HepG2 (cell line): Measurements from ENCODE around the gene PEX11G. TPM values are rescaled to one million over a fixed set of nuclear protein-coding genes. Genes with fewer than 3 reads are reported as not detected.
A peak's percentile ranks its signal among the peaks of the same experiment; 100 is the strongest.

ENCODE experiments used
- CEBPG ChIP-seq: IDR thresholded peaks from 2 replicates; pipeline ENCODE4 v1.6.1; 2016
- GABPA ChIP-seq, 2 experiments: IDR thresholded peaks; 2 replicates each; pipeline ENCODE4 v1.6.1; 2011 to 2016; ENCODE audit warnings: low read depth in 2 of 2, low read length in 1 of 2, missing biosample characterization in 1 of 2, missing genetic modification characterization in 1 of 2
- HOXA5 ChIP-seq: sonication (generic); formaldehyde crosslinking; IDR thresholded peaks from 2 replicates; pipeline ENCODE4 v1.4.0; 2020; ENCODE audit warnings: missing genetic modification reagents
- IKZF5 ChIP-seq: IDR thresholded peaks from 2 replicates; pipeline ENCODE4 v1.6.1; 2018; ENCODE audit warnings: missing genetic modification reagents, mild to moderate bottlenecking, missing compliant biosample characterization
- KDM5B ChIP-seq: sonication (generic); formaldehyde crosslinking; IDR thresholded peaks from 2 replicates; pipeline ENCODE4 v1.4.0; 2020; ENCODE audit warnings: missing genetic modification reagents, mild to moderate bottlenecking, borderline replicate concordance
- MED1 ChIP-seq: sonication (generic); formaldehyde crosslinking; IDR thresholded peaks from 2 replicates; pipeline ENCODE4 v1.4.0; 2020; ENCODE audit warnings: missing genetic modification reagents
- MTF2 ChIP-seq: sonication (generic); formaldehyde crosslinking; IDR thresholded peaks from 2 replicates; pipeline ENCODE4 v1.5.0; 2020; ENCODE audit warnings: missing genetic modification reagents, borderline replicate concordance
- NR2F6 ChIP-seq, 2 experiments: IDR thresholded peaks; 2 replicates each; pipeline ENCODE4 v1.6.1; 2016; ENCODE audit warnings: antibody characterized with exemption in 1 of 2, mild to moderate bottlenecking in 1 of 2
- RFX5 ChIP-seq: IDR thresholded peaks from 2 replicates; pipeline ENCODE4 v1.6.1; 2011; ENCODE audit warnings: low read depth, low read length, improper control_type of control experiment
- TMF1 ChIP-seq: sonication (generic); formaldehyde crosslinking; IDR thresholded peaks from 2 replicates; pipeline ENCODE4 v1.8.1; 2022; ENCODE audit warnings: low read depth, missing genetic modification reagents
- XBP1 ChIP-seq: sonication (generic); formaldehyde crosslinking; IDR thresholded peaks from 2 replicates; pipeline ENCODE4 v1.5.0; 2020; ENCODE audit warnings: missing genetic modification reagents
- YEATS4 ChIP-seq: sonication (generic); formaldehyde crosslinking; IDR thresholded peaks from 2 replicates; pipeline ENCODE4 v1.4.0; 2020; ENCODE audit warnings: missing genetic modification reagents, borderline replicate concordance
- ZBTB42 ChIP-seq: sonication (generic); formaldehyde crosslinking; IDR thresholded peaks from 2 replicates; pipeline ENCODE4 v1.5.0; 2020; ENCODE audit warnings: mild to moderate bottlenecking, missing genetic modification reagents
- ZKSCAN1 ChIP-seq: fragments of 150-350 bp; IDR thresholded peaks from 2 replicates; pipeline ENCODE4 v1.6.1; 2014; ENCODE audit warnings: low read length
- ZKSCAN5 ChIP-seq: sonication (generic); formaldehyde crosslinking; IDR thresholded peaks from 2 replicates; pipeline ENCODE4 v1.5.1; 2020; ENCODE audit warnings: mild to moderate bottlenecking, missing genetic modification reagents
- ZNF607 ChIP-seq: sonication (generic); formaldehyde crosslinking; IDR thresholded peaks from 2 replicates; pipeline ENCODE4 v1.5.1; 2020; ENCODE audit warnings: missing genetic modification reagents, mild to moderate bottlenecking, borderline replicate concordance
- polyA plus RNA-seq, 8 experiments: library from polyadenylated mRNA; depleted of rRNA in 3 of 8; stranded (reverse) in 7 of 8; unstranded in 1 of 8; fragments of >200 nt; fragmentation: Illumina TruSeq in 4 of 8; extraction: Trizol in 4 of 8; gene quantifications; 2 replicates each; pipeline versions ENCODE4 v1.2.1 to v1.2.3, GENCODE V29; 2011 to 2016; ENCODE audit warnings: low read depth in 4 of 8, missing spikeins in 1 of 8, mixed read lengths in 1 of 8; ENCODE audit not compliant: insufficient read depth in 1 of 8
- total RNA-seq, 5 experiments: library from RNA; depleted of rRNA; stranded (reverse); fragments of >200 nt; fragmentation: Illumina TruSeq; extraction: Trizol; gene quantifications; 2 replicates each; pipeline ENCODE4 v1.2.3, GENCODE V29; 2016; ENCODE audit warnings: low read depth in 1 of 5
- TF ChIP-seq, protein P1 (sequence below): sonication (generic); formaldehyde crosslinking; IDR thresholded peaks from 2 replicates; pipeline ENCODE4 v1.4.0; 2020; ENCODE audit warnings: mild to moderate bottlenecking, missing genetic modification reagents
- TF ChIP-seq, protein P2 (sequence below): IDR thresholded peaks from 2 replicates; pipeline ENCODE4 v1.6.1; 2016; ENCODE audit warnings: missing genetic modification reagents, missing compliant biosample characterization
- TF ChIP-seq, protein P3 (sequence below): sonication (generic); formaldehyde crosslinking; IDR thresholded peaks from 2 replicates; pipeline ENCODE4 v1.5.0; 2020; ENCODE audit warnings: mild to moderate bottlenecking, missing genetic modification reagents
- TF ChIP-seq, protein P4 (sequence below): sonication (generic); formaldehyde crosslinking; IDR thresholded peaks from 2 replicates; pipeline ENCODE4 v1.5.0; 2020; ENCODE audit warnings: mild to moderate bottlenecking, missing genetic modification reagents, moderate library complexity
- TF ChIP-seq, protein P5 (sequence below): sonication (generic); formaldehyde crosslinking; IDR thresholded peaks from 2 replicates; pipeline ENCODE4 v1.5.0; 2020; ENCODE audit warnings: missing genetic modification reagents

Gene PEX11G
- total and polyA plus RNA-seq, 2 of the 13 experiments (the other 11 are each of a cell fraction or from before 2014, with no cell fraction given): not detected

GRCh38 chr19:7500811-7501450 lies 12.1 kb upstream of the PEX11G start (continued):
- TF ChIP-seq RFX5 (no peak), XBP1 (CRISPR knock-in tag) (no peak), ZKSCAN5 (CRISPR knock-in tag) (no peak), MED1 (CRISPR knock-in tag) (no peak), GABPA (IDR thresholded peaks at IDR 0.05; ENCODE audit: low read depth, low read length) (no peak), GABPA (CRISPR knock-in tag; IDR thresholded peaks at IDR 0.05; ENCODE audit: low read depth) (no peak), YEATS4 (CRISPR knock-in tag) (peak; percentile 53; the same call in 1 of the 2 replicates), ZNF607 (no peak; the same call in none of the 2 replicates), HOXA5 (CRISPR knock-in tag) (no peak), NR2F6 (IDR thresholded peaks at IDR 0.05) (no peak), NR2F6 (CRISPR knock-in tag; IDR thresholded peaks at IDR 0.05) (no peak), ZBTB42 (no peak), ZKSCAN1 (no peak), IKZF5 (CRISPR knock-in tag) (no peak), KDM5B (CRISPR knock-in tag) (peak; percentile 87), CEBPG (CRISPR knock-in tag) (no peak), MTF2 (CRISPR knock-in tag) (no peak), TMF1 (CRISPR knock-in tag) (no peak)
- TF ChIP-seq, protein P1, sequence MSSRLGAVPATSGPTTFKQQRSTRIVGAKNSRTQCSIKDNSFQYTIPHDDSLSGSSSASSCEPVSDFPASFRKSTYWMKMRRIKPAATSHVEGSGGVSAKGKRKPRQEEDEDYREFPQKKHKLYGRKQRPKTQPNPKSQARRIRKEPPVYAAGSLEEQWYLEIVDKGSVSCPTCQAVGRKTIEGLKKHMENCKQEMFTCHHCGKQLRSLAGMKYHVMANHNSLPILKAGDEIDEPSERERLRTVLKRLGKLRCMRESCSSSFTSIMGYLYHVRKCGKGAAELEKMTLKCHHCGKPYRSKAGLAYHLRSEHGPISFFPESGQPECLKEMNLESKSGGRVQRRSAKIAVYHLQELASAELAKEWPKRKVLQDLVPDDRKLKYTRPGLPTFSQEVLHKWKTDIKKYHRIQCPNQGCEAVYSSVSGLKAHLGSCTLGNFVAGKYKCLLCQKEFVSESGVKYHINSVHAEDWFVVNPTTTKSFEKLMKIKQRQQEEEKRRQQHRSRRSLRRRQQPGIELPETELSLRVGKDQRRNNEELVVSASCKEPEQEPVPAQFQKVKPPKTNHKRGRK (CRISPR knock-in tag): 0 out of 2 replicates have a peak, but pooled peaks have one; percentile 23
- TF ChIP-seq, protein P2, sequence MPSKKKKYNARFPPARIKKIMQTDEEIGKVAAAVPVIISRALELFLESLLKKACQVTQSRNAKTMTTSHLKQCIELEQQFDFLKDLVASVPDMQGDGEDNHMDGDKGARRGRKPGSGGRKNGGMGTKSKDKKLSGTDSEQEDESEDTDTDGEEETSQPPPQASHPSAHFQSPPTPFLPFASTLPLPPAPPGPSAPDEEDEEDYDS (CRISPR knock-in tag): no peak
- TF ChIP-seq, protein P3, sequence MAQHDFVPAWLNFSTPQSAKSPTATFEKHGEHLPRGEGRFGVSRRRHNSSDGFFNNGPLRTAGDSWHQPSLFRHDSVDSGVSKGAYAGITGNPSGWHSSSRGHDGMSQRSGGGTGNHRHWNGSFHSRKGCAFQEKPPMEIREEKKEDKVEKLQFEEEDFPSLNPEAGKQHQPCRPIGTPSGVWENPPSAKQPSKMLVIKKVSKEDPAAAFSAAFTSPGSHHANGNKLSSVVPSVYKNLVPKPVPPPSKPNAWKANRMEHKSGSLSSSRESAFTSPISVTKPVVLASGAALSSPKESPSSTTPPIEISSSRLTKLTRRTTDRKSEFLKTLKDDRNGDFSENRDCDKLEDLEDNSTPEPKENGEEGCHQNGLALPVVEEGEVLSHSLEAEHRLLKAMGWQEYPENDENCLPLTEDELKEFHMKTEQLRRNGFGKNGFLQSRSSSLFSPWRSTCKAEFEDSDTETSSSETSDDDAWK (CRISPR knock-in tag): no peak
- TF ChIP-seq, protein P4, sequence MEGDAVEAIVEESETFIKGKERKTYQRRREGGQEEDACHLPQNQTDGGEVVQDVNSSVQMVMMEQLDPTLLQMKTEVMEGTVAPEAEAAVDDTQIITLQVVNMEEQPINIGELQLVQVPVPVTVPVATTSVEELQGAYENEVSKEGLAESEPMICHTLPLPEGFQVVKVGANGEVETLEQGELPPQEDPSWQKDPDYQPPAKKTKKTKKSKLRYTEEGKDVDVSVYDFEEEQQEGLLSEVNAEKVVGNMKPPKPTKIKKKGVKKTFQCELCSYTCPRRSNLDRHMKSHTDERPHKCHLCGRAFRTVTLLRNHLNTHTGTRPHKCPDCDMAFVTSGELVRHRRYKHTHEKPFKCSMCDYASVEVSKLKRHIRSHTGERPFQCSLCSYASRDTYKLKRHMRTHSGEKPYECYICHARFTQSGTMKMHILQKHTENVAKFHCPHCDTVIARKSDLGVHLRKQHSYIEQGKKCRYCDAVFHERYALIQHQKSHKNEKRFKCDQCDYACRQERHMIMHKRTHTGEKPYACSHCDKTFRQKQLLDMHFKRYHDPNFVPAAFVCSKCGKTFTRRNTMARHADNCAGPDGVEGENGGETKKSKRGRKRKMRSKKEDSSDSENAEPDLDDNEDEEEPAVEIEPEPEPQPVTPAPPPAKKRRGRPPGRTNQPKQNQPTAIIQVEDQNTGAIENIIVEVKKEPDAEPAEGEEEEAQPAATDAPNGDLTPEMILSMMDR (CRISPR knock-in tag): peak; percentile 27; the same call in 1 of the 2 replicates
- TF ChIP-seq, protein P5, sequence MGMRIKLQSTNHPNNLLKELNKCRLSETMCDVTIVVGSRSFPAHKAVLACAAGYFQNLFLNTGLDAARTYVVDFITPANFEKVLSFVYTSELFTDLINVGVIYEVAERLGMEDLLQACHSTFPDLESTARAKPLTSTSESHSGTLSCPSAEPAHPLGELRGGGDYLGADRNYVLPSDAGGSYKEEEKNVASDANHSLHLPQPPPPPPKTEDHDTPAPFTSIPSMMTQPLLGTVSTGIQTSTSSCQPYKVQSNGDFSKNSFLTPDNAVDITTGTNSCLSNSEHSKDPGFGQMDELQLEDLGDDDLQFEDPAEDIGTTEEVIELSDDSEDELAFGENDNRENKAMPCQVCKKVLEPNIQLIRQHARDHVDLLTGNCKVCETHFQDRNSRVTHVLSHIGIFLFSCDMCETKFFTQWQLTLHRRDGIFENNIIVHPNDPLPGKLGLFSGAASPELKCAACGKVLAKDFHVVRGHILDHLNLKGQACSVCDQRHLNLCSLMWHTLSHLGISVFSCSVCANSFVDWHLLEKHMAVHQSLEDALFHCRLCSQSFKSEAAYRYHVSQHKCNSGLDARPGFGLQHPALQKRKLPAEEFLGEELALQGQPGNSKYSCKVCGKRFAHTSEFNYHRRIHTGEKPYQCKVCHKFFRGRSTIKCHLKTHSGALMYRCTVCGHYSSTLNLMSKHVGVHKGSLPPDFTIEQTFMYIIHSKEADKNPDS (CRISPR knock-in tag): no peak
